HG03432 (cell line): ENCODE results near the gene VTI1B.
"Not testable (repeated sequence)": the region's sequence is repeated elsewhere in the genome, so short reads cannot be mapped to it uniquely, and the experiment has no call there.

Experiments used
- ATAC-seq: cut with Tn5 transposase; IDR thresholded peaks from one replicate; pipeline ENCODE4 v1.9.1; 2021; ENCODE audit warnings: mild to moderate bottlenecking, moderate library complexity; ENCODE audit not compliant: unreplicated experiment

Gene VTI1B

GRCh38 chr14:67674480-67675218 lies at the start of gene VTI1B:
Gene VTI1B (minus strand): TSS chr14:67674632. CDS start chr14:67674489, 143 bp downstream.
- peak; percentile 90 for ATAC-seq

GRCh38 chr14:67722293-67722692 lies 47.9 kb upstream of the VTI1B start:
- no peak for ATAC-seq

GRCh38 chr14:67721875-67722274 lies 47.4 kb upstream of the VTI1B start:
- no peak for ATAC-seq

- no peak for ATAC-seq
These were observed 45.4 kb upstream of the VTI1B start for GRCh38 chr14:67719866-67720265.

GRCh38 chr14:67719385-67719784 lies 45.0 kb upstream of the VTI1B start:
- not testable (repeated sequence) for ATAC-seq

- ATAC-seq = no peak
These were observed 43.8 kb upstream of the VTI1B start for GRCh38 chr14:67718265-67718664.

- ATAC-seq = no peak
These were observed 42.6 kb upstream of the VTI1B start for GRCh38 chr14:67717048-67717447.

- ATAC-seq = no peak
These were observed 35.8 kb upstream of the VTI1B start for GRCh38 chr14:67710209-67710608.

GRCh38 chr14:67709796-67710195 lies 35.4 kb upstream of the VTI1B start:
- not testable (repeated sequence) for ATAC-seq

- ATAC-seq = not testable (repeated sequence)
These were observed 34.9 kb upstream of the VTI1B start for GRCh38 chr14:67709346-67709745.

- ATAC-seq = no peak
These were observed 30.8 kb upstream of the VTI1B start for GRCh38 chr14:67705211-67705610.

- ATAC-seq = no peak
These were observed 30.2 kb upstream of the VTI1B start for GRCh38 chr14:67704484-67705089.

- no peak for ATAC-seq
These were observed 29.6 kb upstream of the VTI1B start for GRCh38 chr14:67703997-67704396.

- ATAC-seq = not testable (repeated sequence)
These were observed 27.1 kb upstream of the VTI1B start, which contains the start of gene RDH12 for GRCh38 chr14:67701492-67701891. Gene RDH12 (plus strand): TSS chr14:67701886. CDS start chr14:67722643, 20,757 bp downstream.

GRCh38 chr14:67698179-67698578 lies 23.7 kb upstream of the VTI1B start:
- ATAC-seq = no peak

GRCh38 chr14:67697006-67697405 lies 22.6 kb upstream of the VTI1B start:
- no peak for ATAC-seq

GRCh38 chr14:67695394-67695949 lies 21.0 kb upstream of the VTI1B start, which contains the start of gene RDH11:
Gene RDH11 (minus strand): TSS chr14:67695764. CDS start chr14:67695703, 61 bp downstream.
- peak; percentile 86 for ATAC-seq

- ATAC-seq = peak; percentile 91
These were observed 20.5 kb upstream of the VTI1B start for GRCh38 chr14:67694791-67695393.

GRCh38 chr14:67690011-67690410 lies 15.6 kb upstream of the VTI1B start:
- no peak for ATAC-seq

GRCh38 chr14:67683842-67684241 lies 9.4 kb upstream of the VTI1B start:
- no peak for ATAC-seq

GRCh38 chr14:67680941-67681340 lies 6.5 kb upstream of the VTI1B start:
- no peak for ATAC-seq
